WTC11 (cell line): ENCODE results near the gene OLFM2. TPM values are rescaled to one million over a fixed set of nuclear protein-coding genes. Genes with fewer than 3 reads are reported as not detected.

Source experiments
- ATAC-seq: fragments of 200-7000 bp; cut with Tn5 transposase; 2 replicates; pipeline ENCODE4 v1.10.0; 2021; ENCODE audit warnings: mild to moderate bottlenecking, moderate library complexity
- CTCF ChIA-PET: fragments of 300-600 bp; sonication (Branson Sonifier 250); formaldehyde crosslinking; loops from one replicate; lab custom pipeline; 2021; ENCODE audit warnings: antibody characterized with exemption; lab: Charles Lee
- POLR2A ChIA-PET: fragments of 350-600 bp; sonication (Branson Sonifier 250); formaldehyde crosslinking; loops from one replicate; lab custom pipeline; 2021; ENCODE audit warnings: antibody characterized with exemption; lab: Charles Lee
- DNase-seq: peaks from one replicate; pipeline ENCODE4 v3.0.0; 2021; ENCODE audit warnings: low spot score
- H3K27ac Mint-ChIP-seq: 2 replicates; pipeline ENCODE4 v1.8.0; 2021; ENCODE audit warnings: mixed read lengths
- H3K27me3 Mint-ChIP-seq: 2 replicates; pipeline ENCODE4 v1.8.0; 2021; ENCODE audit warnings: low read depth, mild to moderate bottlenecking, moderate library complexity, mixed read lengths
- H3K36me3 Mint-ChIP-seq: 2 replicates; pipeline ENCODE4 v1.8.0; 2021; ENCODE audit warnings: mixed read lengths
- H3K4me1 Mint-ChIP-seq: 2 replicates; pipeline ENCODE4 v1.8.0; 2022; ENCODE audit warnings: mixed read lengths
- H3K4me3 Mint-ChIP-seq: 2 replicates; pipeline ENCODE4 v1.8.0; 2021; ENCODE audit warnings: mild to moderate bottlenecking, moderate library complexity, mixed read lengths
- H3K9me3 Mint-ChIP-seq: 2 replicates; pipeline ENCODE4 v1.8.0; 2021; ENCODE audit warnings: mixed read lengths
- AFF4 ChIP-seq: sonication (generic); formaldehyde crosslinking; IDR thresholded peaks from 2 replicates; pipeline ENCODE4 v1.8.1; 2023; ENCODE audit warnings: mild to moderate bottlenecking, missing genetic modification reagents, borderline replicate concordance
- ARID4B ChIP-seq: sonication (generic); formaldehyde crosslinking; IDR thresholded peaks from 2 replicates; pipeline ENCODE4 v1.8.0; 2023; ENCODE audit warnings: missing genetic modification reagents, mild to moderate bottlenecking, borderline replicate concordance
- ATF2 ChIP-seq: sonication (generic); formaldehyde crosslinking; IDR thresholded peaks from 2 replicates; pipeline ENCODE4 v1.8.1; 2022; ENCODE audit warnings: low read depth, missing genetic modification reagents, borderline replicate concordance
- ERG ChIP-seq: fragments of 250-450 bp; sonication (Bioruptor Pico); IDR thresholded peaks from 2 replicates; pipeline ENCODE4 v1.8.0; 2021; ENCODE audit warnings: mild to moderate bottlenecking
- GRHL2 ChIP-seq: fragments of 250-450 bp; sonication (Bioruptor Pico); IDR thresholded peaks from 2 replicates; pipeline ENCODE4 v1.8.0; 2022; ENCODE audit warnings: mild to moderate bottlenecking, moderate library complexity; ENCODE audit not compliant: insufficient replicate concordance, severe bottlenecking
- IRF1 ChIP-seq: sonication (generic); formaldehyde crosslinking; IDR thresholded peaks from 2 replicates; pipeline ENCODE4 v1.8.0; 2023; ENCODE audit warnings: missing genetic modification reagents
- SOX15 ChIP-seq: fragments of 250-450 bp; sonication (Bioruptor Pico); IDR thresholded peaks from 2 replicates; pipeline ENCODE4 v1.9.0; 2021; ENCODE audit warnings: mild to moderate bottlenecking
- TEAD1 ChIP-seq: sonication (generic); formaldehyde crosslinking; IDR thresholded peaks from 2 replicates; pipeline ENCODE4 v1.8.0; 2022; ENCODE audit warnings: mild to moderate bottlenecking, missing genetic modification reagents
- ZNF138 ChIP-seq: sonication (generic); formaldehyde crosslinking; conservative IDR thresholded peaks from 2 replicates; pipeline ENCODE4 v1.8.1; 2022; ENCODE audit warnings: mild to moderate bottlenecking, moderate library complexity, missing genetic modification reagents
- ZNF219 ChIP-seq: sonication (generic); formaldehyde crosslinking; IDR thresholded peaks from 2 replicates; pipeline ENCODE4 v1.8.0; 2023; ENCODE audit warnings: missing genetic modification reagents, mild to moderate bottlenecking, borderline replicate concordance
- ZNF263 ChIP-seq: sonication (generic); formaldehyde crosslinking; IDR thresholded peaks from 2 replicates; pipeline ENCODE4 v1.8.1; 2022; ENCODE audit warnings: low read depth, mild to moderate bottlenecking, moderate library complexity, missing genetic modification reagents
- ZNF281 ChIP-seq: sonication (generic); formaldehyde crosslinking; IDR thresholded peaks from 2 replicates; pipeline ENCODE4 v1.8.0; 2023; ENCODE audit warnings: mild to moderate bottlenecking, missing genetic modification reagents
- total RNA-seq: library from RNA; stranded (reverse); gene quantifications from 3 replicates; pipeline ENCODE4 v1.2.3, GENCODE V29; 2021

The OLFM2 gene
- total RNA-seq, 1 experiment from 2014 or later: 66.0 TPM

GRCh38 chr19:9883231-9883758, 53.0 kb downstream of the OLFM2 start:
- no peaks in the 10 kb centered on the region for H3K9me3 Mint-ChIP-seq
- ATAC-seq: peak; percentile 64; the same call in 1 of the 2 replicates
- peaks cover 5% of the 10 kb centered on the region for H3K4me1 Mint-ChIP-seq
- H3K27ac Mint-ChIP-seq: peak overlapping the region; percentile 56; the same call in 1 of the 2 replicates
- CTCF ChIA-PET: interaction anchor here (0.6 to 2.3 kb wide), 7 partner anchors 8 to 367 kb away, joined by 3 to 19 read pairs (median 4); partner anchors contain the start of gene PIN1
- H3K27me3 Mint-ChIP-seq: no peaks in the 10 kb centered on the region
- no peak for TF ChIP-seq ATF2 (CRISPR knock-in tag)
- TF ChIP-seq ZNF219 (CRISPR knock-in tag): no peak
- no peak for TF ChIP-seq TEAD1 (CRISPR knock-in tag)
- no peak for TF ChIP-seq AFF4 (CRISPR knock-in tag)
- no peak for TF ChIP-seq IRF1 (CRISPR knock-in tag)
- TF ChIP-seq ARID4B: no peak
- no peak for TF ChIP-seq ZNF281
- TF ChIP-seq GRHL2 (CRISPR knock-in tag): no peak
- no peak for TF ChIP-seq SOX15 (CRISPR knock-in tag)
- TF ChIP-seq ZNF263 (CRISPR knock-in tag): no peak
- TF ChIP-seq ZNF138: no peak
- TF ChIP-seq ERG (CRISPR knock-in tag): no peak
- H3K4me3 Mint-ChIP-seq: no peak overlapping the region
- no peaks in the 10 kb centered on the region for H3K36me3 Mint-ChIP-seq
- POLR2A ChIA-PET: interaction anchor here (0.6 kb wide), 1 partner anchor 65 kb away, joined by 5 read pairs; no protein-coding TSS in a partner anchor
- DNase-seq: peak; percentile 27
